HG03469 (cell line): ENCODE results near the gene CD2AP.
A peak's percentile ranks its signal among the peaks of the same experiment; 100 is the strongest.
"Not testable (repeated sequence)": the region's sequence is repeated elsewhere in the genome, so short reads cannot be mapped to it uniquely, and the experiment has no call there.

Experiments
- ATAC-seq: cut with Tn5 transposase; IDR thresholded peaks from one replicate; pipeline ENCODE4 v1.9.1; 2021; ENCODE audit warnings: mild to moderate bottlenecking, moderate library complexity, moderate number of reproducible peaks; ENCODE audit not compliant: unreplicated experiment

CD2AP gene

GRCh38 chr6:47477497-47478232 lies at the start of gene CD2AP:
TSS of gene CD2AP (plus strand) at chr6:47477789. CDS start at chr6:47478245, 456 bp downstream.
- ATAC-seq = peak; percentile 50

DNA sequence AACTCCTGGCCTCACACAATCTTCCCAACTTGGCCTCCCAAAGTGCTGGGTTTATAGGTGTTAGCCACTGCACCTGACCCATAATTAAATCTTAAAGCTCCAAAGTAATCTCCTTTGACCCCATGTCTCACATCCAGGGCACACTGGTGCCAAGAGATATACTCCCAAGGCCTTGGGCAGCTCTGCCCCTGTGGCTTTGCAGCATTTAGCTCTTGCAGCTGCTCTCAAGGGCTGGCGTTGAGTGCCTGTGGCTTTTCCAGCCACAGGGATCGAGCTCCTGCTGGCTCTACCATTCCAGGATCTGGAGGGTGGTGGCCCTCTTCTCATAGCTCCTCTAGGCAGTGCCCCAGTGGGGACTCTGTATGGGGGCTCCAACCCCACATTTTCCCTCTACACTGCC lies 49.3 kb upstream of the CD2AP start:
- ATAC-seq = no peak

DNA sequence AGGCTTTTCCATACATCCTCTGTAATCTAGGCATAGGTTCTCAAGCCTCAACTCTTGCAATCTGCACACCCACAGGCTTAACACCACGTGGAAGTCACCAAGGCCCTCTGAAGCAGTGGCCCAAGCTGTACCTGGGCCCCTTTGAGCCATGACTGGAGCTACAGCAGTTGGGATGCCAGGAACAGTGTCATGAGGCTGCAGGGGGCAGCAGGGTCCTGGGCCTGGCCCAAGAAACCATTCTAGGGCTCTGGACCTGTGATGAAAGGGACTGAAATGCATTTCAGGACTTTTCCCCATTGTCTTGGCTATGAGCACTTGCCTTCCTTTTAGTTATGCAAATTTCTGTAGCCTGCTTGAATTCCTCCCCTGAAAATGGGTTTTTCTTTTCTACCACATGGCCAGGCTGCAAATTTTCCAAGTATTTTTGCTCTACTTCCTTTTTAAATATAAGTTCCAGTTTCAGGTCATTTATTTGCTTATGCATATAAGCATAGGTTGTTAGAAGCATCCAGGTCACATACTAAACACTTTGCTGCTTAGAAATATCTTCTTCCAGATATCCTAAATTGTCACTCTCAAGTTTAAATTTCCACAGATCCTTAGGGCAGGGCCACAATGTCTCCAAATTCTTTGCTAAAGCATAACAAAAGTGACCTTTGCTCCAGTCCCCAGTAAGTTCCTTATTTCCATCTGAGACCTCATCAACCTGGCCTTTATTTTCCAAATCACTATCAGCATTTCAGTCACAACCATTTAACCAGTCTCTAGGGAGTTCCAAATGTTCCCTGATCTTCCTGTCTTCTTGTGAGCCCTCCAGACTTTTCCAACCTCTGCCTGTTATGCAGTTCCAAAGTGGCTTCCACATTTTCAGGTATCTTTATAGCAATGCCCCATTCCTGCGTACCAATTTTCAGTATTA lies 48.6 kb upstream of the CD2AP start:
- no peak for ATAC-seq

GRCh38 chr6:47434372-47435253 lies 43.0 kb upstream of the CD2AP start:
- ATAC-seq = no peak

DNA sequence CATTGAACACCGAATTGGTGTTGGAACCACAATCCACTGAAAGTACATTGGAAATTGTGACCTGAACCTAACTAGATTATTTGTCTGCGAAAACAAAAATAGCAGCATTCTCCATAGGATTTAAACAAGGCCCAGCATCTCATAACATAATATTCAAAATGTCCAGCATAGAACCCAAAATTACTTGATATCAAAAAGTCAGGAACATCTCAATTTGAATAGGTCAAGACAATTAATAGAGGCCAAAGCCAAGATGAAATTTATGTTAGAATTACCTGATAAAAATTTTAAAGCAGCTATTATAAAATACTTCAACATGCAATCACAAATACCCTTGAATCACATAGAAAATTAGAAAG lies 42.4 kb upstream of the CD2AP start:
- ATAC-seq = no peak

DNA sequence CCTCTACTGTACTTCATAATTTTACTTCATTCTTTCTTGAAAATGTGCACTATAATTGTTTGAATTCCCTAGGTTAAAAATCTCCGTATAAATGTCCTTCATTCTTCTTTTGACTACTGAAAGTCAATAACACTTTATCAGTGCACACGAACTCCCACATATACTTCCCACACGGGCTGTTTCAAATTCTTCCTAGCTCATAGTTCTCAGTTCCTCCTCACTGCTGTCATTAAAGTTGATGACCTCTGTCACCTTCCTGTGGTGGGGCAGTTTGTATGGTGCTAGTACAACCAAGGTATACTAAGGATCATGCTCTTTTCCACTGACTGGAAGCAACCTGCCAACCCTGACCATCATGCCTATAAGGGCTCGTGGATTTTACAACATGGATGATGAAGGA lies 40.0 kb upstream of the CD2AP start:
- ATAC-seq = peak; percentile 78

- peak; percentile 61 for ATAC-seq
Observed at GRCh38 chr6:47438481-47439347, 38.9 kb upstream of the CD2AP start.

DNA sequence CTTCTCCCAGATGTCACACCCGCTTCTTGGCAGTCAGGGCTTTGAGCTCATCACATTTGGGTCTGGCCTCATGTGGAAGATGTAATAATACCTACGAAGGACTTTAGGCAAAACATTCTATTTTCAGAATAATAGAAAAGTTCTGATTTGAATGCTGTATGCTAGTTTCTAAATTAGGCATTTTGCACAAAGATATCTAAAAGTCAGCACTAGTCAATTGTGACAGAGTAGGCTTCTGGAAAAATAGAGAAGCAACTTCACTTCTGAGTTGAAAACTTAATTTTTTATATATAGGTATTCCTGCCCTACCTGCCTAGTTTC lies 38.3 kb upstream of the CD2AP start:
- ATAC-seq = peak; percentile 19

GRCh38 chr6:47440719-47441118 lies 36.9 kb upstream of the CD2AP start:
- peak; percentile 48 for ATAC-seq

DNA sequence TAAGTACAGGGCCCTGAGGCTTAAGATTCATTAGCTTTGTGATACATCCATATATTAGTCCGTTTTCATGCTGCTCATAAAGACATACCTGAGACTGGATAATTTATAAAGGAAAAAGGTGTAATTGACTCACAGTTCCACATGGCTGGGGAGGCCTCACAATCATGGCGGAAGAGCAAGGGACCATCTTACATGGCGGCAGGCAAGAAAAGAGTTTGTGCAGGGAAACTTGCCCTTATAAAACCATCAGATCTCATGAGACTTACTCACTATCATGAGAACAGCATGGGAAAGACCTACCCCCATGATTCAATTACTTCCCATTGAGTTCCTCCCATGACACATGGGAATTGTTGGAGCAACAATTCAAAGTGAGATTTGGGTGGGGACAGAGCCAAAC lies 32.6 kb upstream of the CD2AP start:
- ATAC-seq = not testable (repeated sequence)

- ATAC-seq = no peak
Observed at GRCh38 chr6:47446669-47447330, 30.8 kb upstream of the CD2AP start.

DNA sequence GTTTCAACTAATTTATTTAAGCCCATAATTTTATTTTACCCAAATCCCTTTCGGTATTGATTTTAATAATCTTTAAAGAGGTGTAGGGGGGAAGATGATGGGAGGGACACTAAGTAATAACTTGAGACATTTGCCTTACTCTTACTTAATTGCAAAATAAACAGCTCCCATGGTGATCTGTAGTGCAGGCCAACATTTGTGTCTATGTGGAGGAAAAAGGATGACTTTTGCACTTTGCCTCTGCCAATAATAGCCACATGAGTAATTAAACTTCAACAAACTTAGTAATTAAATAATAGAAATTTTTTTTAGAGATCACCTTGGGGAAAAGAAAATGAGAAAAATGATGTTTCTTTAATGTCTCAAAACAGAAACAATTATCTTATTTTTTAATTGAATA lies 29.9 kb upstream of the CD2AP start:
- no peak for ATAC-seq

DNA sequence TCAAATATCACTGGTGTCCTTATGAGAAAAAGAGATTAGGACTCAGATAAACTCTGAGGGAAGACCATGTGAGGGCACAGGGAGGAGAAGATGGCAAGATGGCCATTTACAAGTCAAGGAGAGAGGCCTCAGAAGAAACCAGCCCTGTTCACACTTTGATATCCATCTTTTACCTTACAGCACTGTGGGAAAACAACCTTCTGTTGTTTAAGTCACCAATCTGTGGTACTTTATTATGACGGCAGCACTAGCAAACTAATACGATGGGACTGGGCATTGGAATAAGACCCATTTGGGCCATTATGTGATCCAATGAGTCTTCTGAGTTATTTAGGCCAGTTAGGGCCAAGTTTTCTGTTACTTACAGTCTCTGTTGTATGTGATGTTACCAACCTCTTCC lies 26.4 kb upstream of the CD2AP start:
- no peak for ATAC-seq

GRCh38 chr6:47452899-47453298 lies 24.7 kb upstream of the CD2AP start:
- no peak for ATAC-seq

DNA sequence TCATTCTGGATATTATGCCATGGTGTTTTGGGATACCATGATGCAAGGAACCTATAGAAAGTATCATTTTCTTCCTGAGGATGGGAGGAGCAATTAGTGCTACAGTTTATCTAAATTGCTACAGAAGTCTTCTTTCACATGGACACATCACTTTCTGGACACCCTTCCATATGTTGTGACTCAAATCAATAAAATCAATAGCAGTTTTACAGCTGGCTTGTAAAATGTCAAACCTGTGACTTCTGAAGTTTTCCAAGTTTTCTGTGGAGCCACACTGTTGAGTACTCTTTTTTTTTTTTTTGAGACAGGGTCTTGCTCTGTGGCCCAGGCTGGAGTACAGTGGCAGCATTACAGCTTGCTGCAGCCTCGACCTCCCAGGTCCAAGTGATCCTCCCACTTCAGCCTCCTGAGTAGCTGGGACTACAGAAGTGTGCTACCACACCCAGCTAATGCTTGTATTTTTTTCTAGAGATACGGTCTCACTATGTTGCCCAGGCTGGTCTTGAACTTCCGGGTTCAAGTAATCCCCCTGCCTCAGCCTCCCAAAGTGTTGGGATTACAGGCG lies 24.1 kb upstream of the CD2AP start:
- no peak for ATAC-seq

DNA sequence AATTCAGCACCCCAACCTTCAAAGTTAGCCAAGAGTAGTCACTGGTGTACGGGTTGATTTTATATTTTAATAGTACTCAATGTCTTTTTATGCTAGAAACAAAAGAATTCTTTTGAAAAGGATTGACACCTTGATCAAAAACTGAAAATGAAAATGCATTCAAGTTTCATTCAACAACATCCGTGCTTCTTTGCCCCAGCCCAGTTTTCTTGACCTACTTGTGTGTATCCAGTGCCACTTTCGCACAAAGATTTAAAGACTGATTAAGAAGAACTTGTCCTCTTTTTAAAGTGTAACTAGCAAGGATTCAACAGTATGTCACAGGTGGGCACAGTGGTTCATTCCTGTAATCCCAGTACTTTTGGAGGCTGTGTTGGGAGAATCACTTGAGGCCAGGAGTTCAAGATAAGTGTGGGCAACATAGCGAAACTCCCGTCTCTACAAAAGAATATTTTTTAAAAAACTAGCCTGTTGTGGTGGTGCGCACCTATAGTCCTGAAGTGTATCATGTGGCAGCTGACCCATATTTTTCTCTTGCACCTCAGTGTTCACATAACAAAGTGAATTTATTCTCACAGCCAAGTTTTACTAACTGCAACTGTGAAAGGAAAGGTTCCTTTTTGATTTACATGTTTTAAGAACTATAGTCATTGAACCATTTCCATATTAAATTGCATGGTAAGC lies 22.7 kb upstream of the CD2AP start:
- no peak for ATAC-seq

DNA sequence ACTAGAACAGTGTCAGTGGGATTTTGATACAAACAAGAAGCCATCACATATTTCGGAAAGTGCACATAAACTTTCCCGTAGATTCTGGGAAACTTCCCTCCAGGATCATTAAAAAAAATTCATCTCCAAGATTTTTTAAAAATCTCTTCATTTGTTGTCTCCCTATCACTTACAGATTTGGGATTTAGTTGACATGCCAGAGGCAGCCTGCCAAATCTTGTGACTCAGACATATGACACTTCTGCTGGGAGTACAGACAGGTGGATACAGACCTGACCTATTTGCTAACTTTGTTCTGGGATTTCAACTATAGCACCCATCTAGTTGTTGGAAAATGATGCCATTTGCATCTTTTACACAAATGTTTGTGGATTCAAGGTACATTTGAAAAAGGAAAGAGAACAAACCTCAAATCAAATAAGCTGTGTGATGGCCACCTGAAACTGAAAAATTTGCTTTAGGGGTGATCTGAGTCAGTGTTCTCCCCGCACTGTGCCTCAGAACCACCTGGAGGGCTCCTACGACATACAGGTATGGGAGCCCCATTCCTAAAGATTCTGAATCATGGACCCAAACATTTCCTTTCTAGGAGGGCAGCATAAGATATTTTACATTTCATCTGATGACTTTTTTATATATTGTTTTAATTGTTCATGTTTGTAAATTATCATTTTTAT lies 21.9 kb upstream of the CD2AP start:
- ATAC-seq = peak; percentile 61

DNA sequence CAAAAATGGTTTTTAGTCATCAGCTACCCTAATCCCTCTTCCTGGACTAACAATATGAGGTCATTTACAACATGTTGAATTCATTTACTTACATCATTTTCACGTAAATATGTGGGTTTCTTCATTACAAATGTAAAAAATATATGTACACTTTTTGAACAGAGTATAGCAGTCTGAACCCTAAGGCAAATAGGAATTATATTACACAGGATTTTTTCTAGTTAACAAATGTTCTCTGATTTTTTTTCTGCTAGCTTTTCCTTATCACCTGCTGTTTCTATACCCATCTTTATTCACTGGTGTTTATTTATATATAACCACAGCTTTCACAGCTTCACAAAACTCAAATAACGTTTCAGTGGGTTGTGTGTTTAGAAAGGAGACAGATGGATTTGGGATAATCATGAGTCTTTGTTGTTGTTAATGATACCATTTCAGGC lies 21.0 kb upstream of the CD2AP start:
- no peak for ATAC-seq
